Vagina (tissue), 2 donors: ENCODE data around the gene CRIP3. TPM values are rescaled to one million over a fixed set of nuclear protein-coding genes. Genes with fewer than 3 reads are reported as not detected.

Source experiments
- DNase-seq, 2 donors: peaks; one replicate each; pipeline ENCODE4 v3.0.0-alpha.2; 2017; ENCODE audit errors: extremely low spot score in 2 of 2
- H3K27ac ChIP-seq: fragments of 200-600 bp; sonication (generic); one replicate; pipeline ENCODE4 v1.5.1; 2019
- H3K27me3 ChIP-seq: fragments of 200-600 bp; sonication (generic); one replicate; pipeline ENCODE4 v1.5.1; 2019
- H3K36me3 ChIP-seq, 2 donors: fragments of 200-600 bp; sonication (generic); one replicate each; pipeline ENCODE4 v1.5.1; 2017 to 2019
- H3K4me1 ChIP-seq: fragments of 200-600 bp; sonication (generic); one replicate; pipeline ENCODE4 v1.5.1; 2019
- H3K4me3 ChIP-seq, 2 donors: fragments of 200-600 bp; sonication (generic); 1 replicate in 1 of 2; 2 replicates in 1 of 2; pipeline ENCODE4 v1.5.1; 2016 to 2019
- H3K9me3 ChIP-seq: fragments of 200-600 bp; sonication (generic); one replicate; pipeline ENCODE4 v1.5.1; 2019
- CTCF ChIP-seq, 3 experiments: fragments of 450-650 bp in 2 of 3; fragments of 200-600 bp in 1 of 3; sonication (generic) in 1 of 3; IDR thresholded peaks; one replicate each; pipeline ENCODE4 v1.5.1; 2017 to 2019; ENCODE audit warnings: antibody characterized with exemption in 3 of 3, mild to moderate bottlenecking in 2 of 3, moderate library complexity in 2 of 3
- POLR2A ChIP-seq, 2 donors: fragments of 450-650 bp; IDR thresholded peaks; one replicate each; pipeline ENCODE4 v1.6.1; 2017; ENCODE audit warnings: antibody characterized with exemption in 2 of 2, mild to moderate bottlenecking in 2 of 2, moderate library complexity in 2 of 2
- POLR2AphosphoS5 ChIP-seq, 2 donors: sonication (generic); formaldehyde crosslinking; IDR thresholded peaks; one replicate each; pipeline ENCODE4 v1.9.0; 2017; ENCODE audit warnings: antibody characterized with exemption in 2 of 2, mild to moderate bottlenecking in 2 of 2, low read depth in 1 of 2; ENCODE audit not compliant: insufficient read depth in 1 of 2
- intact Hi-C: fragments of 100-400 bp; cut with DNase I; formaldehyde crosslinking; loops from one replicate; pipeline ENCODE4 v1.15.1; 2023
- total RNA-seq: library from RNA; depleted of rRNA; stranded (reverse); fragments of >200 nt; gene quantifications from one replicate; pipeline ENCODE4 v1.2.3, GENCODE V29; 2016

CRIP3 gene
- total RNA-seq, 1 donor from 2014 or later: not detected

GRCh38 chr6:43297644-43298564 is 10.7 kb downstream of the CRIP3 start, which contains the start of gene SLC22A7:
SLC22A7 (plus strand) TSS chr6:43298260; CDS start chr6:43298359, 99 bp downstream.
- no peak for TF ChIP-seq POLR2A (IDR thresholded peaks at IDR 0.05)
- no peak for TF ChIP-seq POLR2AphosphoS5 (IDR thresholded peaks at IDR 0.05; ENCODE audit: insufficient read depth in 1 of 2, low read depth in 1 of 2)
- no peak for TF ChIP-seq CTCF (IDR thresholded peaks at IDR 0.05)
- intact Hi-C loops: no loop called here
- H3K9me3 ChIP-seq: no peaks in the 10 kb centered on the region
- no peak within 1 kb of the TSS for H3K4me3 ChIP-seq
- H3K27ac ChIP-seq: no peak within 1 kb of the TSS
- H3K36me3 ChIP-seq: no peaks in the 10 kb centered on the region
- H3K27me3 ChIP-seq: no peaks in the 10 kb centered on the region
- H3K4me1 ChIP-seq: no peaks in the 10 kb centered on the region
- no peak for DNase-seq

- H3K4me3 ChIP-seq: no peak overlapping the region
- H3K36me3 ChIP-seq: no peaks in the 10 kb centered on the region
- no peaks in the 10 kb centered on the region for H3K27me3 ChIP-seq
- H3K9me3 ChIP-seq: no peaks in the 10 kb centered on the region
- intact Hi-C loops: no loop called here
- no peak overlapping the region for H3K27ac ChIP-seq
- TF ChIP-seq POLR2AphosphoS5 (IDR thresholded peaks at IDR 0.05; ENCODE audit: insufficient read depth in 1 of 2, low read depth in 1 of 2) (no peak), POLR2A (IDR thresholded peaks at IDR 0.05) (no peak), CTCF (IDR thresholded peaks at IDR 0.05) (no peak)
- H3K4me1 ChIP-seq: no peaks in the 10 kb centered on the region
- no peak for DNase-seq
These were observed 11.7 kb downstream of the CRIP3 start for GRCh38 chr6:43296780-43297497.

GRCh38 chr6:43295456-43295855 is 13.2 kb downstream of the CRIP3 start:
- intact Hi-C loops: no loop called here
- TF ChIP-seq CTCF (IDR thresholded peaks at IDR 0.05) (no peak), POLR2A (IDR thresholded peaks at IDR 0.05) (no peak), POLR2AphosphoS5 (IDR thresholded peaks at IDR 0.05; ENCODE audit: insufficient read depth in 1 of 2, low read depth in 1 of 2) (no peak)

GRCh38 chr6:43294536-43294935 is 14.1 kb downstream of the CRIP3 start:
- no peaks in the 10 kb centered on the region for H3K9me3 ChIP-seq
- H3K27me3 ChIP-seq: no peaks in the 10 kb centered on the region
- H3K4me1 ChIP-seq: no peaks in the 10 kb centered on the region
- H3K27ac ChIP-seq: no peak overlapping the region
- no peak for DNase-seq
- intact Hi-C loops: no loop called here
- no peak overlapping the region for H3K4me3 ChIP-seq
- H3K36me3 ChIP-seq: no peaks in the 10 kb centered on the region
- TF ChIP-seq CTCF (IDR thresholded peaks at IDR 0.05) (no peak), POLR2AphosphoS5 (IDR thresholded peaks at IDR 0.05; ENCODE audit: insufficient read depth in 1 of 2, low read depth in 1 of 2) (no peak), POLR2A (IDR thresholded peaks at IDR 0.05) (no peak)

More at GRCh38 chr6:43295456-43295855, 13.2 kb downstream of the CRIP3 start:
- Histone ChIP-seq H3K4me1 (no peaks in the 10 kb centered on the region), H3K4me3 (no peak overlapping the region), H3K36me3 (no peaks in the 10 kb centered on the region), H3K9me3 (no peaks in the 10 kb centered on the region), H3K27ac (no peak overlapping the region), H3K27me3 (no peaks in the 10 kb centered on the region)
- DNase-seq: no peak
